ENCODE measurements around the gene OIT3. TPM values are rescaled to one million over a fixed set of nuclear protein-coding genes. Genes with fewer than 3 reads are reported as not detected.

Gene OIT3
- not detected in 2 replicates for total RNA-seq (2014; rRNA removed; shearing (Covaris generic))

- no peak for DNase-seq (ENCODE audit: low read depth)
Observed at GRCh38 chr10:72893136-72893798, at the start of gene OIT3. OIT3 (plus strand) TSS chr10:72893739; CDS start chr10:72893799, 60 bp downstream.

GRCh38 chr10:72846238-72846637, 47.3 kb upstream of the OIT3 start:
- DNase-seq (ENCODE audit: low read depth), result peak; percentile 51

- peak; percentile 4 for DNase-seq (ENCODE audit: low read depth)
Observed at GRCh38 chr10:72847681-72848080, 45.9 kb upstream of the OIT3 start.

- no peak for DNase-seq (ENCODE audit: low read depth)
Observed at GRCh38 chr10:72850861-72851260, 42.7 kb upstream of the OIT3 start.

GRCh38 chr10:72851509-72851908, 42.0 kb upstream of the OIT3 start:
- DNase-seq (ENCODE audit: low read depth), result no peak

GRCh38 chr10:72852508-72852907, 41.0 kb upstream of the OIT3 start:
- DNase-seq (ENCODE audit: low read depth), result no peak

GRCh38 chr10:72855129-72855528, 38.4 kb upstream of the OIT3 start:
- no peak for DNase-seq (ENCODE audit: low read depth)

GRCh38 chr10:72855790-72856189, 37.7 kb upstream of the OIT3 start:
- DNase-seq (ENCODE audit: low read depth), result no peak

- no peak for DNase-seq (ENCODE audit: low read depth)
Observed at GRCh38 chr10:72858067-72858466, 35.5 kb upstream of the OIT3 start.

- no peak for DNase-seq (ENCODE audit: low read depth)
Observed at GRCh38 chr10:72862957-72863356, 30.6 kb upstream of the OIT3 start.

- DNase-seq (ENCODE audit: low read depth), result peak; percentile 3
Observed at GRCh38 chr10:72875250-72876055, 18.1 kb upstream of the OIT3 start.

- no peak for DNase-seq (ENCODE audit: low read depth)
Observed at GRCh38 chr10:72879245-72879644, 14.3 kb upstream of the OIT3 start.

- no peak for DNase-seq (ENCODE audit: low read depth)
Observed at GRCh38 chr10:72881291-72881690, 12.2 kb upstream of the OIT3 start.

- DNase-seq (ENCODE audit: low read depth), result no peak
Observed at GRCh38 chr10:72883861-72884260, 9.7 kb upstream of the OIT3 start.

- no peak for DNase-seq (ENCODE audit: low read depth)
Observed at GRCh38 chr10:72885953-72886352, 7.6 kb upstream of the OIT3 start.

- no peak for DNase-seq (ENCODE audit: low read depth)
Observed at GRCh38 chr10:72886621-72887020, 6.9 kb upstream of the OIT3 start.

GRCh38 chr10:72887043-72887442, 6.5 kb upstream of the OIT3 start:
- no peak for DNase-seq (ENCODE audit: low read depth)

- DNase-seq (ENCODE audit: low read depth), result no peak
Observed at GRCh38 chr10:72888151-72888638, 5.3 kb upstream of the OIT3 start.

GRCh38 chr10:72889391-72889831, 4.1 kb upstream of the OIT3 start:
- DNase-seq (ENCODE audit: low read depth), result peak; percentile 3

GRCh38 chr10:72890086-72890485, 3.5 kb upstream of the OIT3 start:
- DNase-seq (ENCODE audit: low read depth), result no peak

- no peak for DNase-seq (ENCODE audit: low read depth)
Observed at GRCh38 chr10:72895236-72895850, 1.8 kb downstream of the OIT3 start.

GRCh38 chr10:72898616-72899015, 5.1 kb downstream of the OIT3 start:
- DNase-seq (ENCODE audit: low read depth), result no peak

- DNase-seq (ENCODE audit: low read depth), result no peak
Observed at GRCh38 chr10:72899545-72899944, 6.0 kb downstream of the OIT3 start.
